Neural progenitor cell (in vitro differentiated cells): ENCODE data around the gene ARHGEF11.

Experiments used
- CTCF ChIP-seq: fragments of 200-600 bp; sonication (generic); IDR thresholded peaks from 2 replicates; pipeline ENCODE4 v1.5.1; 2017; ENCODE audit warnings: antibody characterized with exemption, mild to moderate bottlenecking
- EZH2 ChIP-seq: fragments of 200-600 bp; sonication (generic); IDR thresholded peaks from 2 replicates; pipeline ENCODE4 v1.6.1; 2017; ENCODE audit warnings: antibody characterized with exemption, mild to moderate bottlenecking, moderate library complexity
- EZH2phosphoT487 ChIP-seq: fragments of 200-600 bp; sonication (generic); IDR thresholded peaks from 2 replicates; pipeline ENCODE4 v1.6.1; 2017; ENCODE audit warnings: antibody characterized with exemption

- TF ChIP-seq CTCF (no peak), EZH2 (no peak), EZH2phosphoT487 (no peak)
These were observed 50.1 kb downstream of the ARHGEF11 start for GRCh38 chr1:156995412-156995811.
